ENCODE results near the gene ATF2. TPM values are rescaled to one million over a fixed set of nuclear protein-coding genes. Genes with fewer than 3 reads are reported as not detected.
A peak's percentile ranks its signal among the peaks of the same experiment; 100 is the strongest.

The ATF2 gene, protein sequence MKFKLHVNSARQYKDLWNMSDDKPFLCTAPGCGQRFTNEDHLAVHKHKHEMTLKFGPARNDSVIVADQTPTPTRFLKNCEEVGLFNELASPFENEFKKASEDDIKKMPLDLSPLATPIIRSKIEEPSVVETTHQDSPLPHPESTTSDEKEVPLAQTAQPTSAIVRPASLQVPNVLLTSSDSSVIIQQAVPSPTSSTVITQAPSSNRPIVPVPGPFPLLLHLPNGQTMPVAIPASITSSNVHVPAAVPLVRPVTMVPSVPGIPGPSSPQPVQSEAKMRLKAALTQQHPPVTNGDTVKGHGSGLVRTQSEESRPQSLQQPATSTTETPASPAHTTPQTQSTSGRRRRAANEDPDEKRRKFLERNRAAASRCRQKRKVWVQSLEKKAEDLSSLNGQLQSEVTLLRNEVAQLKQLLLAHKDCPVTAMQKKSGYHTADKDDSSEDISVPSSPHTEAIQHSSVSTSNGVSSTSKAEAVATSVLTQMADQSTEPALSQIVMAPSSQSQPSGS
- total RNA-seq: 10 to 100 TPM; 56.4 to 71.6 (median 60.3) TPM
- polyA plus RNA-seq: 10 to 100 TPM; 16.3 to 18.1 (median 17.8) TPM
- long read RNA-seq, donor 1, full-length matches to known transcripts: 3 of 3 reads
- long read RNA-seq, donor 1, partial matches to known transcripts: 0 of 3 reads
- long read RNA-seq, donor 1, other reads (novel, unspliced or antisense): 0 of 3 reads
- long read RNA-seq, donor 2, partial matches to known transcripts: 0 of 2 reads
- long read RNA-seq, donor 2, other reads (novel, unspliced or antisense): 0 of 2 reads

DNA sequence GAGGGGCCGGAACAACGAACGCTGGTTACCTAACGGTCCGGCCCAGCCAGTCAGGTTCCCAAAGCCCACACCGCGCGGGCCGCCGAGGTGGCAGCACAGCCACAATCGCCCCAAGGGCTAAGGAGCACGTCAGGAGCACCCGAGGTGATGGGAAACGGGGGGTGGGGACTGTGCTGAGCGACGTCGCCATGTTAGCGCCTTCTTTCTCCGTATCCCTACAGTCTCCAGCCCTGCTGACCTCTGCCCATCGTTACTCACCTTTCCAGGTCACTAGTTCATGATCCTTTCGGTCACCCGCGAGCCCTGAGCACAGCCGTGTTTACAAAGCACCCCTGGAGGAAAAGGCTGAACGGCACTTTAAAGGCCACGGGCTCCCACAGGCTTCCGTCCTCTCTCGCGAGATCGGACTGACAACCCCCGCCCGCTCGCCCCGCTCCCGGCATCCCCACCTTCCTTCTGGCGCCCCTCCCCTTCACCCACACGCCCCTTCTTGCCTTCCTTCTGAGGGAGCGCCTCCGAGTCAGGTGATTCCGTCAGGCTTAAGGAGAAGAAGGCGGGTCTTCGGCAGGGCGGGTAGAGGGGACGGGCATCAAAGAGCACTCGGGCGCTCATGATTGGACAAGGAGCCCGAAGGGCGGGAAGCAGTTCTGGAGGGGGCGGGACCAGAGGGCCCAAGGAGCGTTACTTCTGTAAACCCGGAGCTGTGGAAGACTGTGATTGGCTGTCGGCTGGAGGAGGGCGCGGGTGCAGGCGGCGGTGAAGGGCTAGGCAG is at the start of gene ATF2:
Gene ATF2 (minus strand): TSS at position 412 of the 772 bp plus-strand sequence. CDS start 31,760 bp downstream, outside the sequence.
- TF ChIP-seq, protein P1, sequence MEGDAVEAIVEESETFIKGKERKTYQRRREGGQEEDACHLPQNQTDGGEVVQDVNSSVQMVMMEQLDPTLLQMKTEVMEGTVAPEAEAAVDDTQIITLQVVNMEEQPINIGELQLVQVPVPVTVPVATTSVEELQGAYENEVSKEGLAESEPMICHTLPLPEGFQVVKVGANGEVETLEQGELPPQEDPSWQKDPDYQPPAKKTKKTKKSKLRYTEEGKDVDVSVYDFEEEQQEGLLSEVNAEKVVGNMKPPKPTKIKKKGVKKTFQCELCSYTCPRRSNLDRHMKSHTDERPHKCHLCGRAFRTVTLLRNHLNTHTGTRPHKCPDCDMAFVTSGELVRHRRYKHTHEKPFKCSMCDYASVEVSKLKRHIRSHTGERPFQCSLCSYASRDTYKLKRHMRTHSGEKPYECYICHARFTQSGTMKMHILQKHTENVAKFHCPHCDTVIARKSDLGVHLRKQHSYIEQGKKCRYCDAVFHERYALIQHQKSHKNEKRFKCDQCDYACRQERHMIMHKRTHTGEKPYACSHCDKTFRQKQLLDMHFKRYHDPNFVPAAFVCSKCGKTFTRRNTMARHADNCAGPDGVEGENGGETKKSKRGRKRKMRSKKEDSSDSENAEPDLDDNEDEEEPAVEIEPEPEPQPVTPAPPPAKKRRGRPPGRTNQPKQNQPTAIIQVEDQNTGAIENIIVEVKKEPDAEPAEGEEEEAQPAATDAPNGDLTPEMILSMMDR (IDR thresholded peaks at IDR 0.05 in 8 of 11, conservative IDR thresholded peaks at IDR 0.05 in 3 of 11): peak in 5 of 11 experiments; percentile 20 to 55 (median 38)
- TF ChIP-seq POLR2AphosphoS5 (IDR thresholded peaks at IDR 0.05) (peak; percentile 88 to 94 (median 93)), POLR2A (IDR thresholded peaks at IDR 0.05) (peak; percentile 33 to 79 (median 37))
- Histone ChIP-seq H3K4me1 (peaks cover 4 to 70% (median 41%) of the 10 kb centered on the region in 6 donors), H3K9me3 (no peaks in the 10 kb centered on the region), H3K36me3 (peaks cover 0 to 5% (median 0%) of the 10 kb centered on the region in 6 donors), H3K27me3 (replicated peaks in 1 of 7) (no peaks in the 10 kb centered on the region), H3K4me3 (peak within 1 kb of the TSS; percentile 68 to 97 (median 92)), H3K27ac (peak within 1 kb of the TSS; percentile 86 to 98 (median 96))
- 0 to 1% (median 0%) methylated on average over 55 to 56 of the region's 56 CpGs for WGBS, 5 donors
- peak; percentile 99 for DNase-seq
- intact Hi-C loops (cut with DNase I; ENCODE audit: low total_unique reads): no loop called here

DNA sequence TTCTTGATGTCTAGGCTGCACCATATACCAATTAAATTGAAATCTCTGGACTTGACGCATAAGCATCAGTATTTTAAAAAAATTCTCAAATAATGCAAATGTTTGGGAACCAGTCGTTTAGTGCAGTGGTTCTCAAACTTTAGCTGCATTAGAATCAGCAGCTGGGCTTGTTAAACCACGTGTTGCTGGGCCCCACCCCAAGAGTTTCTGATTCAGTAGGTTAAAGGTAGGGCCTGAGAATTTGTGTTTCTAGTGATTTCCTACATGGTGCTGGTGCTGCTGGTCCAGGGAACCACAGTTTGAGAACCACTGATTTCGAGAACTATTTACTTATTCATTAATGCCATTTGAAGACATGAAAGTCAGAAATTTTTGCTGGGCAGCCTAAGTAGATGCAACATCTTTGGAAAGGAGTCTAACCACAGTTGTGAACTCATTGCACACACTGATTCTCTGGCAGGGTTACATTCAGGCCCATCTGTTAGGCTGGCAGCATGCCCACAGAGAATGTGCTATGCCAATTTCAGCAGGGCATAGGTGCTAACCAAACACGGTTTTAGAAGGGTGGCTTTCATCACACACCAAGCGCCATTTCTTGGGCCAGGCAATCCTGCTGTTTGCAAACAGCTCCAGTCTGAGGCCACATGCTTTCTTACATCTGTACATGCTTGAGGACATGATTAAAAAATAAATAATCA is 39.9 kb upstream of the ATF2 start:
- no peak for DNase-seq

DNA sequence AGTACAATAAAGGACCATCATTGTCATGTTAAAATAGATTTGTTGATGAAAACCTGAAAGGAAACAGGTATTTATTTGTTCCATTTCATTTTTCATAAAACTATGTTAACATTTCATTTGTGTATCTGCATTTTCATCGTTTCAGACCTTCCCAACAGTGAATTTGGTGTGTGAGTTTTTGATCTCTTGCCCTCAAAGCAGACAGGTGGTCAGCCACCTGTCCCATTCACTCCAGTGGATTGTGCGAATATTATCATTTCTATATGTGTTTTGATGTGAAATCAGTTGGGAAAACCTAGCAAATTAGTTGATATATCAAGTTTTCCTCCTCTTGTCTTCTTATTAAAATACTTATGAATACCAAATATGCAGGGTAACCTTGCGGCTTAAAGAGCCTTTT is 38.9 kb upstream of the ATF2 start:
- no peak for DNase-seq
- 70 to 94% (median 89%) methylated on average over 3 of the region's 3 CpGs for WGBS, 5 donors
- H3K27ac ChIP-seq: no peak overlapping the region
- no peaks in the 10 kb centered on the region for H3K36me3 ChIP-seq
- H3K4me3 ChIP-seq: no peak overlapping the region
- H3K9me3 ChIP-seq: no peaks in the 10 kb centered on the region
- peaks cover 0 to 6% (median under 1%) of the 10 kb centered on the region in 6 donors for H3K4me1 ChIP-seq
- intact Hi-C loops (cut with DNase I; ENCODE audit: low total_unique reads): no loop called here
- H3K27me3 ChIP-seq (replicated peaks in 1 of 7): peaks cover 0 to 11% (median 0%) of the 10 kb centered on the region in 7 donors
- TF ChIP-seq, protein P1 (IDR thresholded peaks at IDR 0.05 in 8 of 11, conservative IDR thresholded peaks at IDR 0.05 in 3 of 11): no peak
- no peak for TF ChIP-seq POLR2AphosphoS5 (IDR thresholded peaks at IDR 0.05)
- no peak for TF ChIP-seq POLR2A (IDR thresholded peaks at IDR 0.05)

More for the DNA sequence above, 39.9 kb upstream of the ATF2 start:
- Histone ChIP-seq H3K36me3 (no peaks in the 10 kb centered on the region), H3K27ac (no peak overlapping the region), H3K4me3 (no peak overlapping the region), H3K27me3 (replicated peaks in 1 of 7) (peaks cover 0 to 3% (median 0%) of the 10 kb centered on the region in 7 donors), H3K4me1 (peaks cover 0 to 6% (median under 1%) of the 10 kb centered on the region in 6 donors), H3K9me3 (no peaks in the 10 kb centered on the region)
- intact Hi-C loops (cut with DNase I; ENCODE audit: low total_unique reads): no loop called here
- no peak for TF ChIP-seq POLR2A (IDR thresholded peaks at IDR 0.05)
- TF ChIP-seq, protein P1 (IDR thresholded peaks at IDR 0.05 in 8 of 11, conservative IDR thresholded peaks at IDR 0.05 in 3 of 11): no peak
- no peak for TF ChIP-seq POLR2AphosphoS5 (IDR thresholded peaks at IDR 0.05)
- WGBS, 5 donors: 80 to 87% (median 83%) methylated on average over 6 of the region's 6 CpGs

All from spleen (tissue), 13 donors.